Daoy (cell line): Measurements from ENCODE around the gene MRPL49. TPM values are rescaled to one million over a fixed set of nuclear protein-coding genes. Genes with fewer than 3 reads are reported as not detected.
"Not testable (repeated sequence)": the region's sequence is repeated elsewhere in the genome, so short reads cannot be mapped to it uniquely, and the experiment has no call there.

ENCODE experiments used
- DNase-seq: peaks from one replicate; pipeline ENCODE4 v3.0.0-alpha.2; 2015; ENCODE audit warnings: low read depth
- total RNA-seq: library from RNA; depleted of rRNA; stranded (reverse); fragments of >200 nt; shearing (Covaris generic); gene quantifications from 2 replicates; pipeline ENCODE4 v1.2.3, GENCODE V29; 2014; rRNA removed

MRPL49 gene
- total RNA-seq, 1 experiment from 2014 or later, result 68.2 TPM

- DNase-seq, result no peak
Observed at GRCh38 chr11:65165410-65166317, 43.5 kb downstream of the MRPL49 start.

- DNase-seq, result no peak
Observed at GRCh38 chr11:65166893-65167292, 44.8 kb downstream of the MRPL49 start.

GRCh38 chr11:65167656-65168055 lies 45.5 kb downstream of the MRPL49 start:
- DNase-seq, result no peak

GRCh38 chr11:65169164-65169641 lies 47.1 kb downstream of the MRPL49 start:
- peak; percentile 76 for DNase-seq

- no peak for DNase-seq
Observed at GRCh38 chr11:65170058-65170534, 48.0 kb downstream of the MRPL49 start, which contains the start of gene SPDYC. Gene SPDYC (plus strand): TSS chr11:65170233. CDS start chr11:65171358, 1,125 bp downstream.

GRCh38 chr11:65172600-65172999 lies 50.5 kb downstream of the MRPL49 start:
- no peak for DNase-seq

GRCh38 chr11:65174571-65175010 lies 52.5 kb downstream of the MRPL49 start:
- DNase-seq, result not testable (repeated sequence)

Other genes starting within 250 kb of the MRPL49 start
- 27.0 and 35.6 TPM in 2 replicates for gene EHD1, start 243.7 kb upstream of the MRPL49 start, total RNA-seq
- gene ATG2A, start 205.1 kb upstream of the MRPL49 start, total RNA-seq, result 8.2 and 11.1 TPM in 2 replicates
- 7.8 and 8.5 TPM in 2 replicates for gene PPP2R5B, start 197.6 kb upstream of the MRPL49 start, total RNA-seq
- gene GPHA2, start 186.4 kb upstream of the MRPL49 start, total RNA-seq, result not detected in 2 replicates
- gene MAJIN, start 150.2 kb upstream of the MRPL49 start, total RNA-seq, result not detected in 2 replicates
- gene BATF2, start 125.3 kb upstream of the MRPL49 start, total RNA-seq, result 0.51 TPM in 1 of 2 replicates, not detected in the other
- gene ARL2, start 108.2 kb upstream of the MRPL49 start, total RNA-seq, result 83.4 and 194 TPM in 2 replicates
- gene SNX15, start 94.9 kb upstream of the MRPL49 start, total RNA-seq, result 15.8 and 17.9 TPM in 2 replicates
- gene SAC3D1, start 81.1 kb upstream of the MRPL49 start, total RNA-seq, result 10.8 and 17.0 TPM in 2 replicates
- gene NAALADL1, start 63.8 kb upstream of the MRPL49 start, total RNA-seq, result not detected in 2 replicates
- gene CDCA5, start 38.3 kb upstream of the MRPL49 start, total RNA-seq, result 75.2 and 77.1 TPM in 2 replicates
- gene ZFPL1, start 38.1 kb upstream of the MRPL49 start, total RNA-seq, result 36.6 and 52.9 TPM in 2 replicates
- 333 and 361 TPM in 2 replicates for gene VPS51, start 26.1 kb upstream of the MRPL49 start, total RNA-seq
- gene TM7SF2, start 10.4 kb upstream of the MRPL49 start, total RNA-seq, result 3.2 and 4.0 TPM in 2 replicates
- gene ZNHIT2, start 4.6 kb upstream of the MRPL49 start, total RNA-seq, result 18.2 and 36.9 TPM in 2 replicates
- gene FAU, start 187 bp upstream of the MRPL49 start, total RNA-seq, result 578 and 654 TPM in 2 replicates
- 8.8 and 11.5 TPM in 2 replicates for gene SYVN1, start 12.2 kb downstream of the MRPL49 start, total RNA-seq
- not detected in 2 replicates for gene SPDYC, start 47.9 kb downstream of the MRPL49 start, total RNA-seq
- 30.1 and 30.7 TPM in 2 replicates for gene CAPN1, start 59.6 kb downstream of the MRPL49 start, total RNA-seq
- gene POLA2, start 139.6 kb downstream of the MRPL49 start, total RNA-seq, result 26.5 and 31.2 TPM in 2 replicates
- gene CDC42EP2, start 192.5 kb downstream of the MRPL49 start, total RNA-seq, result 2.8 and 2.9 TPM in 2 replicates
- 47.7 and 47.8 TPM in 2 replicates for gene DPF2, start 211.5 kb downstream of the MRPL49 start, total RNA-seq
- 0.34 and 0.42 TPM in 2 replicates for gene TIGD3, start 232.4 kb downstream of the MRPL49 start, total RNA-seq